Measurements from ENCODE around the gene ARHGAP42.

- TF ChIP-seq CTCF (IDR thresholded peaks at IDR 0.05) = no peak
- TF ChIP-seq POLR2A (IDR thresholded peaks at IDR 0.05) = no peak
These were observed 150.2 kb downstream of the ARHGAP42 start for GRCh38 chr11:100837311-100837710.
